ENCODE results near the gene ATG4C.
"Not testable (repeated sequence)": the region's sequence is repeated elsewhere in the genome, so short reads cannot be mapped to it uniquely, and the experiment has no call there.

ATG4C gene, protein sequence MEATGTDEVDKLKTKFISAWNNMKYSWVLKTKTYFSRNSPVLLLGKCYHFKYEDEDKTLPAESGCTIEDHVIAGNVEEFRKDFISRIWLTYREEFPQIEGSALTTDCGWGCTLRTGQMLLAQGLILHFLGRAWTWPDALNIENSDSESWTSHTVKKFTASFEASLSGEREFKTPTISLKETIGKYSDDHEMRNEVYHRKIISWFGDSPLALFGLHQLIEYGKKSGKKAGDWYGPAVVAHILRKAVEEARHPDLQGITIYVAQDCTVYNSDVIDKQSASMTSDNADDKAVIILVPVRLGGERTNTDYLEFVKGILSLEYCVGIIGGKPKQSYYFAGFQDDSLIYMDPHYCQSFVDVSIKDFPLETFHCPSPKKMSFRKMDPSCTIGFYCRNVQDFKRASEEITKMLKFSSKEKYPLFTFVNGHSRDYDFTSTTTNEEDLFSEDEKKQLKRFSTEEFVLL

DNA sequence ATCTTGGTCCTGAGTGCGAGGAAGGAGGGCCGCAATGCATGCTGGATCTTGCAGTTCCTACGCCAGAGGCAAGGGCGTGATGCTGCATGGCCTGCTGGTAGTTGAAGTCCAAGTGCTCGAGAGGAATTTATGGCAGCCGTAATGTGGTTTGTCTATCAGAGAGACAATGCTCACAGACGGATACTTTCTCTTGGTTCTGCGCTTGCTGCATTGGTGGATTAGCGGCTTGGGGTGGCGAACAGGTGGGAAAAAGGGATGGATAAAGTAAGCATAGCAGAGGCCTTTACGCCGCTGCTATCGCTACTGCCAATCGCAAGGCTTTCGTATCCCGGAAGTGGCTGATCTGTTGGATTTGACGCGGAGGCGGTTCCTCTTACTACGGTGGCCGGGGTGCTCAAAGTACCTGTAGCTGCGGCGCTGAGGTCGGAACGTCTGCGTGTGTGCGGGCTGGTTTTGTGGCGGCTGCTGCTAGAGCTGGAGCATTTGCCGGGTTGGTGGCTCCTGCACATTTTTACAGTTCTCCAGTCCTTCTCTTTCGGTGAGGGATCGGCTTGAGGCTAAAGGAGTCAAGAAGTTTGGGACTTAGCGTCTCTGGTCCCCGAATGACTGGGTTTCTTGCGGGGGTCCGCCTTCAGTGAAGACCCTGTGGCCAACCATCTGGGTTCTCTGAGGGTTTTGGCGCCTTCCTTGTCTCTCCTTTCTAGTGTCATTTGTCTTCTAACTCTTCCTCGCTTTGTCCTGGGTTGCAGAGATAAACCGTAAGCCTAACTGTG, at the start of gene ATG4C:
Gene ATG4C, plus strand, starts transcription at position 397 of the 773 bp plus-strand sequence. CDS start 19,655 bp downstream, outside the sequence.
- DNase-seq, result peak; percentile 95

GRCh38 chr1:62735491-62736171, 48.3 kb upstream of the ATG4C start:
- DNase-seq, result no peak

GRCh38 chr1:62740701-62741100, 43.2 kb upstream of the ATG4C start:
- not testable (repeated sequence) for DNase-seq

GRCh38 chr1:62744611-62745577, 39.0 kb upstream of the ATG4C start:
- no peak for DNase-seq

DNA sequence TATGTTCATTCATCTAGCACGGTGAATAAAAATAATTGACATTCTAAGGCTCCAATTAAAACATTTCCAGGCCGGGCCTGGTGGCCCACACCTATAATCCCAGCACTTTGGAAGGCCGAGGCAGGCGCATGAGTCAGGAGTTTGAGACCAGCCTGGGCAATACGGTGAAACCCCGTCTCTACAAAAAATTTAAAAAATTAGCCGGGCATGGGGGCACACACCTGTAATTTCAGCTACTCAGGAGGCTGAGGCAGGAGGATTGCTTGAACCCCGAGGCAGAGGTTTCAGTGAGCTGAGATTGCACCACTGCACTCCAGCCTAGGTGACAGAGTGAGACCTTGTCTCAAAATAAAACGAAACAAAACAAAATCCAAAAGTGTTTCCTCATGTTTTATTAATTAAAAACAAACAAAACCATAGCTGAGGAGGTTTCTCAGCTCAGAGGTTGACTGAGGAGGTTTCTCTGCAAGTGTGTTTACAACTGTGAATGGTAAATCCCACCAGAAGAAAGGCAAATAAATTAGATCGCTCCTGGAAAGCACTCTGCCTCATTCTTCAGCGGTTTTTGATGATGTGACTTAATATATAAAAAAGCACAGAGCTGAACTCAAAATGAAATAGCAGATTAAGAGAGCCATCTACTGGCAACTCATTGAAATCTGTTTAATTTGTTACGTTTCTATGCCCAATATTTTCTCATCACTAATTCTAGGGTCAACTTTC, 37.7 kb upstream of the ATG4C start:
- peak; percentile 31 for DNase-seq

- no peak for DNase-seq
These were observed 37.2 kb upstream of the ATG4C start for GRCh38 chr1:62746809-62747138.

DNA sequence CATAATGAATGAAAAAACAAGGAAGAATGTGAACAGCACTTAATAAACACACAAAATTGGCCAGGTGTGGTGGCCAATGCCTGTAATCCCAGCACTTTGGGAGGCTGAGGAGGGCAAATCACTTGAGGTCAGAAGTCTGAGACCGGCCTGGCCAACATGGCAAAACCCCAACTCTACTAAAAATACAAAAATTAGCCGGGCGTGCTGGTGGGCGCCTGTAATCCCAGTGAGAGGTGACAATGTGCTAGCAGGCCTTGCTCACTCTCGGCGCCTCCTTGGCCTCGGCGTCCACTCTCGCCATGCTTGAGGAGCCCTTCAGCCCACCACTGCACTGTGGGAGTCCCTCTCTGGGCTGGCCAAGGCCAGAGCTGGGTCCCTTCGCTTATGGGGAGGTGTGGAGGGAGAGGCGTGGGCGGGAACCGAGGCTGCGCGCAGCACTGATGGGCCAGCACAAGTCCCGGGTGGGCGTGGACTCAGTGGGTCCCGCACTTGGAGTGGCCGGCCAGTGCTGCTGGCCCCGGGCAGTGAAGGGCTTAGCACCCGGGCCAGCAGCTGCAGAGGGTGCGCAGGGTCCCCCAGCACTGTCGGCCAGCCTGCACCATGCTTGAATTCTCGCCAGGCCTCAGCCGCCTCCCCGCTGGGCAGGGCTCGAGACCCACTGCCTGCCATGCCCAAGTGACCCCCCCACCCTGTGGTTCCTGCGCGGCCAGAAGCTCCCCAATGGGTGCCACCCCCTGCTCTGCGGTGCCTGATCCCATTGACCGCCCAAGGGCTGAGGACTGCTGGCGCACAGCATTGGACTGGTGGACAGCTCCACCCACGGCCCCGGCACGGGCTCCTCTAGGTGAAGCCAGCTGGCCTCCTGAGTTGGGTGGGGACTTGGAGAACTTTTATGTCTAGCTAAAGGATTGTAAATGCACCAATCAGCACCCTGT, 30.6 kb upstream of the ATG4C start:
- no peak for DNase-seq

- not testable (repeated sequence) for DNase-seq
These were observed 29.0 kb upstream of the ATG4C start for GRCh38 chr1:62754938-62755337.

DNA sequence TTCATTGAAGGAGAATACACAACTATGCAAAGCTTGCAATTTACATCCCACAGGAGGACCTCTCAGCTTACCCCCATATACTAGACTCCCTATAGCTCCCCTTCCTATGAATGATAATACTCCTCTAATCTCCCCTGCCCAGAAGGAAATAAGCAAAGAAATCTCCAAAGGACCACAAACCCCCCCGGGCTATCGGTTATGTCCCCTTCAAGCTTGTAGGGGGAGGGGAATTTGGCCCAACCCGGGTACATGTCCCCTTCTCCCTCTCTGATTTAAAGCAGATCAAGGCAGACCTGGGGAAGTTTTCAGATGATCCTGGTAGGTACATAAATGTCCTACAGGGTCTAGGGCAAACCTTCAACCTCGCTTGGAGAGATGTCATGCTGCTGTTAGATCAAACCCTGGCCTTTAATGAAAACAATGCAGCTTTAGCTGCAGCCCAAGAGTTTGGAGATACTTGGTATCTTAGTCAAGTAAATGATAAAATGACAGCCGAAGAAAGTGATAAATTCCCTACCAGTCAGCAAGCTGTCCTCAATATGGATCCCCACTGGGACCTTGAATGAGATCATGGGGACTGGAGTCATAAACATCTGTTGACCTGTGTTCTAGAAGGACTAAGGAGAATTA, 27.6 kb upstream of the ATG4C start:
- DNase-seq, result not testable (repeated sequence)

DNA sequence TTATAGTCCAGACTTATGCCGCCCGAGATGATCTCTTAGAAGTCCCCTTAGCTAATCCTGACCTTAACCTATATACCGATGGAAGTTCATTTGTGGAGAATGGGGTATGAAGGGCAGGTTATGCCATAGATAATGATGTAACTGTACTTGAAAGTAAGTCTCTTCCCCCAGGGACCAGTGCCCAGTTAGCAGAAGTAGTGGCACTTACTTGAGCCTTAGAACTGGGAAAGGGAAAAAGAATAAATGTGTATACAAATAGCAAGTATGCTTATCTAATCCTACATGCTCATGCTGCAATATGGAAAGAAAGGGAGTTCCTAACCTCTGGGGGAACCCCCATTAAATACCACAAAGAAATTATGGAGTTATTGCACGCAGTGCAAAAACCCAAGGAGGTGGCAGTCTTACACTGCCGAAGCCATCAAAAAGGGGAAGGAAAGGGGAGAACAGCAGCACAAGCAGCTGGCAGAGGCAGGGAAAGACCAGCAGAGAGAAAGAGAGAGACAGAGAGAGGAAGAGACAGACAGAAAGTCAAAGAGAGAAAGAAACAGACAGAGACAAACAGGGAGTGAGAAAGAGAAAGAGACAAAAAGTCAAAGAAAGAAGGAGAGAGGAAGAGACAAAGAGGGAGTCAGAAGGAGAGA, 24.6 kb upstream of the ATG4C start:
- DNase-seq, result not testable (repeated sequence)

GRCh38 chr1:62760021-62760782, 23.7 kb upstream of the ATG4C start:
- not testable (repeated sequence) for DNase-seq

- not testable (repeated sequence) for DNase-seq
These were observed 22.6 kb upstream of the ATG4C start for GRCh38 chr1:62761223-62761870.

- not testable (repeated sequence) for DNase-seq
These were observed 21.9 kb upstream of the ATG4C start for GRCh38 chr1:62762027-62762426.

DNA sequence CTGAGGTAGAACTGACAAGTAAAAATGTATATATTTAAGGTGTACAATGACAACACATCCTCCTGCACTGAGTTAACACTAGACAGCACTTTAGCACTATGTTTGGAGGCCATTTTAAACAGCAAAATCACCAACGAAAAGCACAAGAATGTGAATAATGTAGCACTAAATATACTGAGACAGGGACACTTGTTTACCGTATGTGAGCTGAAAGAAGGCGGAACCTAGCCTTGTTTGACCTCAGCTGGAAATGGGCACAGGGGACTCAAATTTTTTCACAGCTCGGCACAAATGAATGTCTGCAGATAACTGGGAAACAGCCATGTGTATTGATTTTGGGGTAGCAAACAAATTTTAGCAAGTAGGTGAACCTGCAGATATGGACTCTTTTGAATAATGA, 18.0 kb upstream of the ATG4C start:
- no peak for DNase-seq

DNA sequence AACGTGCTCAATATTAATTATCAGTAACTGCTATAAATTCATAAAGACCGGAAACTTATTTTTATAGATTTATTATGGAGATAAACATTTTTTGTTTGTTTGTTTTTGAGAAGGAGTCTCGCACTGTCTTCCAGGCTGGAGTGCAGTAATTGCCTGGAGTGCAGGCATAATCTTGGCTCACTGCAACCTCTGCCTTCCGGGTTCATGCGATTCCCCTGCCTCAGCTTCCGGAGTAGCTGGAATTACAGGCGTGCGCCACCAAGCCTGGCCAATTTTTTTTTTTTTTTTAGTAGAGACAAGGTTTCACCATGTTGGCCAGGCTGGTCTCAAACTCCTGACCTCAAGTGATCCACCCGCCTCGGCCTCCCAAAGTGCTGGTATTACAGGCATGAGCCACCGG, 15.4 kb upstream of the ATG4C start:
- DNase-seq, result not testable (repeated sequence)

DNA sequence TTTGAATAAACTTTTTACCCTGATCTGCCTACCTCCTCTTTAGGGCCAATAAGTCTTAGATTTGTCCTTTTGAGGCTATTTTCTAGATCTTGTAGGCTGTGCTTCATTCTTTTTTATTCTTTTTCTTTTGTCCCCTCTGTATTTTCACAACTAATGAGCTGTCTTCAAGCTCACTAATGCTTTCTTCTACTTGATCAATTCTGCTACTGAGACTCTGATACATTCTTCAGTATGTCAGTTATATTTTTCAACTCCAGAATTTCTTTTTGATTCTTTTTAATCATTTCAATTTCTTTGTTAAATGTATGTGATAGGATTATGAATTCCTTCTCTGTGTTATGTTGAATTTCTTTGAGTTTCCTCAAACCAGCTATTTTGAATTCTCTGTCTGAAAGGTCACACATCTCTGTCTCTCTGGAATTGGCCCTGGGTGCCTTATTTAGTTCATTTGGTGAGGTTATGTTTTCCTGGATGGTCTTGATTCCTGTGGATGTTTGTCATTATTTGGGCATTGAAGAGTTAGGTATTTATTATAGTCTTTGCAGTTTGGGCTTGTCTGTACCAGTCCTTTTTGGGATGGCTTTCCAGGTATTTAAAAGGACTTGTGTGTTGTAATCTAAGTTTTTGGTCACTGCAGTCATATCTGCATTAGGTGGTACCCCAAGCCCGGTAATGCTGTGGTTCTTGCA, 11.2 kb upstream of the ATG4C start:
- no peak for DNase-seq

DNA sequence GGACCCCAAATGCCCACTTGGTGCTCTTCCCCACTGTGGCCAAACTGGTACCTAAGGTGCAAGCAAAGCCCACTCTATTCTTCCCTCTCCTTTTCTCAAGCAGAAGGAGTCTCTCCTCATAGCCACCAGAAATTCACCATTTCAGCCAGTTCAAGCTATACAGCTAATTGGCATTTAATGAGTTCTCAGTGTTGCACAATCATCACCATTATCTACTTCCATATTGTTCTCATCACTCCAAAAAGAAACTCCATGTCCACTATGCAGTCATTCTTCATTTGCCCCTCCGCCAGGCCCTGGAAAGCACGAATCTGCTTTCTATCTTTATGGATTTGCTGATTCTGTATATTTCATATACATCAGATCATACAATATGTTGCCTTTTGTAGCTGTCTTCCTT, 9.9 kb upstream of the ATG4C start:
- no peak for DNase-seq
